ENCODE data around the gene TBC1D17. TPM values are rescaled to one million over a fixed set of nuclear protein-coding genes. Genes with fewer than 3 reads are reported as not detected.

Gene TBC1D17
- total RNA-seq, 1 experiment from 2014 or later: 17.8 TPM

DNA sequence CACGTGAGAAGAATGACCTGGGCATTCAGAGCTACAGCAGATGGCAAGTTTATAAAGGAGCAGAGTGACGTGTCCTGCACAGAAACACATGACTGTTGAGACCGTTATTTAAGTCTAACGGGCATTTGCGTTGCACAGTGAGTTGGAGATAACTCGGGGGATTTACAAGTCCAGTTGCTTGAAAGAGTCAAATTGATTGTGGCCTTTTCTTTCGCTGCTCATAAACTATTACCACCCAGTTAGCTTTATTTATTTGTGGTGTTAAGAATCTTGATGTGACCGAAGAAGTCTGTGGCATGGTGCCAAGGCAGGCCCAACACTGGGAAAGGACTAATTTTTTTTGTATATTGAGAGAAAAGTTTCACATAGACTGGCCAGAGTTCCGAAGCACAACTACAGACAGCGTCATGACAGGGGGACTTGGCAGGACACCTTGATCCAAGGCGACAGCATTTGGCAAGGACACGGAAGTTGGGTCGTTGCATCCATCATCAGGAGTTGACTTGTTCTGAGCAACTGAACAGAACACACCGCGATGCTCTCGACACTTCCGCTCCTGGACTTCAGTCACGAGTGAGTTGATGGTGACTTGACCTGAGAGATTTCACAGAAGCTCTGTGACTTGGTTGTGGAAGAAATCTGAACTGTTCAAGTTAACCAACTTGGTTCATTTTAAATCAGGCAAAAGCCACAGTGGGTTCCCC is 38.5 kb upstream of the TBC1D17 start:
- no peak for DNase-seq
- H3K9me3 ChIP-seq (ENCODE audit: low read length): no peaks in the 10 kb centered on the region
- ChIA-PET CTCF (no interaction called here), POLR2A (ENCODE audit: unreplicated experiment) (interaction anchor here (0.6 kb wide), 1 partner anchor 490 kb away, joined by 5 read pairs; no protein-coding TSS in a partner anchor)
- TSS peak; percentile 28 for BruUV-seq (replicated peaks)
- H3K9me2 ChIP-seq (replicated peaks; ENCODE audit: low read length): no peaks in the 10 kb centered on the region
- ATAC-seq: no peak
- intact Hi-C loops (cut with micrococcal nuclease): no loop called here
- H3K79me2 ChIP-seq (ENCODE audit: low read length): no peaks in the 10 kb centered on the region
- H3K36me3 ChIP-seq (ENCODE audit: low read depth, low read length): peaks cover 21% of the 10 kb centered on the region
- TF ChIP-seq EZH2phosphoT487 (IDR thresholded peaks at IDR 0.05; ENCODE audit: borderline replicate concordance, low read length): no peak
- TF ChIP-seq EZH2 (IDR thresholded peaks at IDR 0.05; ENCODE audit: low read length, unreplicated experiment): no peak
- TF ChIP-seq, protein P1, sequence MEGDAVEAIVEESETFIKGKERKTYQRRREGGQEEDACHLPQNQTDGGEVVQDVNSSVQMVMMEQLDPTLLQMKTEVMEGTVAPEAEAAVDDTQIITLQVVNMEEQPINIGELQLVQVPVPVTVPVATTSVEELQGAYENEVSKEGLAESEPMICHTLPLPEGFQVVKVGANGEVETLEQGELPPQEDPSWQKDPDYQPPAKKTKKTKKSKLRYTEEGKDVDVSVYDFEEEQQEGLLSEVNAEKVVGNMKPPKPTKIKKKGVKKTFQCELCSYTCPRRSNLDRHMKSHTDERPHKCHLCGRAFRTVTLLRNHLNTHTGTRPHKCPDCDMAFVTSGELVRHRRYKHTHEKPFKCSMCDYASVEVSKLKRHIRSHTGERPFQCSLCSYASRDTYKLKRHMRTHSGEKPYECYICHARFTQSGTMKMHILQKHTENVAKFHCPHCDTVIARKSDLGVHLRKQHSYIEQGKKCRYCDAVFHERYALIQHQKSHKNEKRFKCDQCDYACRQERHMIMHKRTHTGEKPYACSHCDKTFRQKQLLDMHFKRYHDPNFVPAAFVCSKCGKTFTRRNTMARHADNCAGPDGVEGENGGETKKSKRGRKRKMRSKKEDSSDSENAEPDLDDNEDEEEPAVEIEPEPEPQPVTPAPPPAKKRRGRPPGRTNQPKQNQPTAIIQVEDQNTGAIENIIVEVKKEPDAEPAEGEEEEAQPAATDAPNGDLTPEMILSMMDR (conservative IDR thresholded peaks at IDR 0.05; ENCODE audit: low read depth, low read length): no peak
- no peaks in the 10 kb centered on the region for H4K20me1 ChIP-seq (ENCODE audit: low read length)
- H3K27me3 ChIP-seq (ENCODE audit: low read length): no peaks in the 10 kb centered on the region
- no peaks in the 10 kb centered on the region for H3F3A ChIP-seq (ENCODE audit: low read length, unreplicated experiment)
- no peak overlapping the region for H3K4me2 ChIP-seq (ENCODE audit: low read length)
- no peak overlapping the region for H3K4me3 ChIP-seq (ENCODE audit: low read length)
- no peak overlapping the region for H3K27ac ChIP-seq (ENCODE audit: low read length)
- H3K4me1 ChIP-seq (ENCODE audit: insufficient read depth, low read length): no peaks in the 10 kb centered on the region
- H3K9ac ChIP-seq (ENCODE audit: low read length): no peak overlapping the region
- H2AFZ ChIP-seq (ENCODE audit: low read length): no peak overlapping the region

DNA sequence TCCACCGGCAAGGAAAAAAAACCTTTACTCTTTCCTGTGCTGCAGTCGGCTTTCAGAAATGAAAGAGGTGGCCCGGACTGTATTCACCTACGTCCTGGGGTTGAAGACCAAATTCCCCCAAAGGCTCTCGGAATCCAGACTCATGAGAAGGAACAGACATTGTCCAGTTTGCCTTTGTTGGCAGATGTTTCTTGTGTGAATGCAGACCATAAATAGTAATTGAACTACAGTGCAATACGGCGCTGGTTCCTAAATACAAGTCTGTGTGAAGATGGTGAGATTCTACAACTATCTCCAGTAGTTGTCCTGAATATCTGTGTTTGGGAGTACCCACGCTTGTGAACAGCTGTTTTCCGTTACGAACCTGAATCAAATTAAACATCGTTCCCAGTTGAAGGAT is 37.8 kb upstream of the TBC1D17 start:
- Histone ChIP-seq H4K20me1 (ENCODE audit: low read length) (no peaks in the 10 kb centered on the region), H3F3A (ENCODE audit: low read length, unreplicated experiment) (no peaks in the 10 kb centered on the region), H3K9me3 (ENCODE audit: low read length) (no peaks in the 10 kb centered on the region), H3K4me1 (ENCODE audit: insufficient read depth, low read length) (no peaks in the 10 kb centered on the region), H3K4me2 (ENCODE audit: low read length) (no peak overlapping the region), H3K36me3 (ENCODE audit: low read depth, low read length) (peaks cover 21% of the 10 kb centered on the region), H3K27me3 (ENCODE audit: low read length) (no peaks in the 10 kb centered on the region), H3K9me2 (replicated peaks; ENCODE audit: low read length) (no peaks in the 10 kb centered on the region), H3K27ac (ENCODE audit: low read length) (no peak overlapping the region), H3K9ac (ENCODE audit: low read length) (no peak overlapping the region), H3K4me3 (ENCODE audit: low read length) (no peak overlapping the region), H3K79me2 (ENCODE audit: low read length) (no peaks in the 10 kb centered on the region), H2AFZ (ENCODE audit: low read length) (no peak overlapping the region)
- POLR2A ChIA-PET (ENCODE audit: unreplicated experiment): interaction anchor here (0.6 kb wide), 1 partner anchor 489 kb away, joined by 5 read pairs; no protein-coding TSS in a partner anchor
- no peak for DNase-seq
- ATAC-seq: no peak
- CTCF ChIA-PET: no interaction called here
- TF ChIP-seq EZH2phosphoT487 (IDR thresholded peaks at IDR 0.05; ENCODE audit: borderline replicate concordance, low read length) (no peak), EZH2 (IDR thresholded peaks at IDR 0.05; ENCODE audit: low read length, unreplicated experiment) (no peak)
- TF ChIP-seq, protein P1 (conservative IDR thresholded peaks at IDR 0.05; ENCODE audit: low read depth, low read length): no peak
- intact Hi-C loops (cut with micrococcal nuclease): no loop called here
- BruUV-seq (replicated peaks): no TSS peak

DNA sequence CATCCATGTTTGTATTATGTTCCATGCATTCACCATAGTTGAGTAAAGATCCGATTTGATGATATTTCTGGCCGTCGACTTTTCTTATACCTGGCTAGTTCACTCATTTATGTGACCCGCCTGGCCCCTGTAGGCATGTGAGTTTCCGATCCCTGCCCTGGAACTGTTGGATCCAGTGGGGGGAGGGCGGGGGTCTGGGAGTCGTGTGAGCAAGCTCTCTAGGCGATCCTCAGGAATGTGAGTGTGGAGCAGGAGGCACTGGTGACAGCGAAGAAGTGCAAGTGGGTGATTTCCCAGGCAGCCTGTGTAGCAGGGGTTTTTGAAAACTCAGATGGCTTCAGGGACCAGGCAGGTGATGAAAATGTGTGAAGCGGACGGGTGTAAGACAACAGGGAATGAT is 37.2 kb upstream of the TBC1D17 start:
- Histone ChIP-seq H3F3A (ENCODE audit: low read length, unreplicated experiment) (no peaks in the 10 kb centered on the region), H3K4me2 (ENCODE audit: low read length) (no peak overlapping the region), H2AFZ (ENCODE audit: low read length) (no peak overlapping the region), H3K79me2 (ENCODE audit: low read length) (no peaks in the 10 kb centered on the region), H3K27me3 (ENCODE audit: low read length) (no peaks in the 10 kb centered on the region), H3K36me3 (ENCODE audit: low read depth, low read length) (peaks cover 15% of the 10 kb centered on the region), H4K20me1 (ENCODE audit: low read length) (no peaks in the 10 kb centered on the region), H3K4me3 (ENCODE audit: low read length) (no peak overlapping the region), H3K4me1 (ENCODE audit: insufficient read depth, low read length) (no peaks in the 10 kb centered on the region), H3K9me3 (ENCODE audit: low read length) (no peaks in the 10 kb centered on the region), H3K9me2 (replicated peaks; ENCODE audit: low read length) (no peaks in the 10 kb centered on the region), H3K27ac (ENCODE audit: low read length) (no peak overlapping the region), H3K9ac (ENCODE audit: low read length) (no peak overlapping the region)
- CTCF ChIA-PET: no interaction called here
- no peak for ATAC-seq
- POLR2A ChIA-PET (ENCODE audit: unreplicated experiment): no interaction called here
- no peak for DNase-seq
- TF ChIP-seq EZH2phosphoT487 (IDR thresholded peaks at IDR 0.05; ENCODE audit: borderline replicate concordance, low read length): no peak
- no peak for TF ChIP-seq EZH2 (IDR thresholded peaks at IDR 0.05; ENCODE audit: low read length, unreplicated experiment)
- TF ChIP-seq, protein P1 (conservative IDR thresholded peaks at IDR 0.05; ENCODE audit: low read depth, low read length): no peak
- BruUV-seq (replicated peaks): no TSS peak
- intact Hi-C loops (cut with micrococcal nuclease): no loop called here

Data from PC-3 (cell line).